Measurements from ENCODE around the gene VPS35L.

Gene VPS35L

DNA sequence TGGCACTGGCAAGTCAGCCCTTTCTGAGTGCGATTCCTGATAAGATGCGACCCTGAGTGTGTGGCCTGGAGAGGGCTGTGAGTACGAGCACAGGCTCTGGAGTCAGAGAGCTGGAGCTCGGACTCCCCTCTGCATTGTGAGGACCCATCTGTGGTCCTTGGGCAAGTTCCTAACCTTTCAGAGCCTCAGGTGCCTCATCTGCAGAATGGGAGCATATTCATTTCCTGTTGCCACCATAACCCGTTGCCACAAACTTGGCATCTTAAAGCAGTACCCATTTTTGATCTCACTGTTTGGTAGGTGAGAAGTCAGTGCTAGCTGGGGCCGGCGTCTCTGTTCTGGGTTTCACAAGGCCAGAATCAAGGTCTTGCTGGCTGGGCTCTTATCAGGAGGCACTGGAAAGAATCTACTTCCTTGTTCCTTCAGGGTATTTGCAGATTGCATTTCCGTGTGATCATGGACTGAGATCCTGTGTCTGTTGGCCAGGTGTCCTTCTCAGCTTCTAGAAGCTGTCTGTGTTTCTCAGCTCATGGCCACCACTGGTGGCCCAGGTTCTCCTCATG is 142.3 kb downstream of the VPS35L start:
- TF ChIP-seq CTCF (IDR thresholded peaks at IDR 0.05; ENCODE audit: insufficient read depth, low read depth, low read length, missing control alignments): no peak
- no peak for DNase-seq (ENCODE audit: low read depth)
- no peak overlapping the region for H3K4me3 ChIP-seq (ENCODE audit: low read depth, low read length)

DNA sequence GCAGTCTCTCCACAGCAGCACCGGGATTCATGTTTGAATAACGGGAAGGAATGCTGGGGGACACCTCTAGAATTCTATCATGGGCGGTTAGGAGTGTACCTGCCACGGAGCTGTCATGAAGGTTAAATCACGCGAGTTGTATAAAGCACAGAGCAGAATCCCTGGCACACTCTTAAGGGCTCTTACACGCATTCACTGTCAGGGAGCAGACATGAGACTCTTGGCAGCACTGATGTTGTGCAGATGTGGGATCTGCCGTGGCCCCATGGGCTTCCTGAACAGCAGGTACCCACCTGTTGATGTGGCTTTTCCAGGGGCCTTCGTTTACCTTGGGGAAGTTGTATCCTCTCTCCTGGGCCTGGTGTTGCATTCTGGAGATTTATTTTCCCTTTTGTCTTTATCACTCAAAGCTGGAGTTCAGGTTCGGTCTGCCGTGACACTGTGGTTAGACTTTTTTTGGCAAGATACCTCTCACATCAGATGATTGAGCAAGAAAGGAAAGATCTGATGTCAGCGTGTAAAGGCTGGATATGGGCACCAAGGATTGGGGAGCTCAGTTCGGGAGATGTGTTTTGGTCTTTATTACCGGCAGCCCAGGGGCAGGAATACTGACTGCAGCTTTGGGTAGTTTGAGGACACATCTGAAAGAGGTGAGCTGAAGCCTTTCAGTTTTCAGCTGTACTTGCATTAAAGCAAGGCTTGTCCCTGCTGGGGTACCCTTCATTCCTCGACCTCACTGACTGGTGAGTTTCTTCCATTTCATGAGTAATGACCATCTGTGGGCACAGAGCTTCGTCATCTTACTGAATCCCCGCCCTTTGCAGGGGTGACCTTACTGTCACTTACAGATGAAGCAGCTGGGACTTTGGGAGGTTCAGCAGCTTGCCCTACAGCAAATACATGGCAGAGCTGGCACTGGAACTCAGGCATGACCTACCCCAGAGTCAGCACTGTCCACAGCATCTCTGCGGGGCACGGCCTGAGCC is 143.3 kb downstream of the VPS35L start:
- no peak for TF ChIP-seq CTCF (IDR thresholded peaks at IDR 0.05; ENCODE audit: insufficient read depth, low read depth, low read length, missing control alignments)
- DNase-seq (ENCODE audit: low read depth): no peak
- no peak overlapping the region for H3K4me3 ChIP-seq (ENCODE audit: low read depth, low read length)

- TF ChIP-seq CTCF (IDR thresholded peaks at IDR 0.05; ENCODE audit: insufficient read depth, low read depth, low read length, missing control alignments): no peak
- DNase-seq (ENCODE audit: low read depth): no peak
These were observed 144.0 kb downstream of the VPS35L start for GRCh38 chr16:19699472-19699871.

GRCh38 chr16:19700319-19700781 is 144.8 kb downstream of the VPS35L start:
- H3K4me3 ChIP-seq (ENCODE audit: low read depth, low read length): no peak overlapping the region
- no peak for DNase-seq (ENCODE audit: low read depth)
- TF ChIP-seq CTCF (IDR thresholded peaks at IDR 0.05; ENCODE audit: insufficient read depth, low read depth, low read length, missing control alignments): no peak

More at GRCh38 chr16:19699472-19699871, 144.0 kb downstream of the VPS35L start:
- no peak overlapping the region for H3K4me3 ChIP-seq (ENCODE audit: low read depth, low read length)

DNA sequence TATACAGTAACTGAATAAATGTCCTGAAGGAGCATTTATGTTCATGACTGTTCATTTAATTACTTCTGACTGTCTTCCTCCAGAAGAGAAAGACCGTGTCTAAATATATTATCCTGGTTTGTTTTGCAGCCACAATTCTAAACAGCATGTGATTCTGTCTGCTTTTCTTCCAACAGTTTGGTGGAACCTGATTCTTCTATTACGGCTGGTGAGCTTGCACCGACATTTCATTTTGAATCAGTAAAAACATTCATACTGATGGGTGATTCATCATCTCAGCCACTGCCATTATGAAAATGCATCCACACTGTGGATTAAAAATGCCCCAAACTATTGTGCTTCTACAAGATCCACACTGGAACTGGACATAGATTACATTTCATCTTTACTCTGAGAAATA is 145.6 kb downstream of the VPS35L start:
- no peak overlapping the region for H3K4me3 ChIP-seq (ENCODE audit: low read depth, low read length)
- DNase-seq (ENCODE audit: low read depth): no peak
- TF ChIP-seq CTCF (IDR thresholded peaks at IDR 0.05; ENCODE audit: insufficient read depth, low read depth, low read length, missing control alignments): no peak

DNA sequence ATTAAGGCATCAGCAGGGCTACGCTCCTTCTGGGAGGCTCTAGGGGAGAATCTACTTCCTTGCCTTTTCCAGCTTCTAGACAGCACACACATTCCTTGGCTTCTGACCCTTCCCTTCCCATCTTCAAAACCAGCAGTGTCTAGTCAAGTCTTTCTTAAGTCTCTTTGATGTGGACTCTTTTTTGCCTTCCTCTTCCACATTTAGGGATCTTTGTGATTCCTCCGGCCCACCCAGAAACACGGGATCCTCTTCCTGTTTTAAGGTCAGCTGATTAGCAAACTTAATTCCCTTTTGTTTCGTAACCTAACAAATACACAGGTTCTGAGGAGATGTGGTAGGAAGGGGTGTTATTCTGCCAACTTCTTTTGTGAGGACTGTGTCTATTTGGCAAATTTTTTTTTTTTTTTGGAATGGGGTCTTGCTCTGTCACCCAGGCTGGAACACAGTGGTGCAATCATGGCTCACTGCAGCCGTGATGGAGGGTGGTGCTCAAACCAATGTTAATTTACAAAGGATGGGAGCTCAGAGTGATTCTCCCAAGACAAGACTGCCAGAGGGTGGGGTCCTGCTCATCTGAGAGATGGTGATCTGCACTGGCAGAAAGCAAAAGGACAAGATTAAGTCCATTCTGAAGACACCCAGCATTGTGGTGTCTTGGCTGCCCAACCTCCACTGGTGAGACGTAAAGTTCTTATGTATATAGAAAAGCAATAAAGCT is 147.8 kb downstream of the VPS35L start:
- no peak for TF ChIP-seq CTCF (IDR thresholded peaks at IDR 0.05; ENCODE audit: insufficient read depth, low read depth, low read length, missing control alignments)
- H3K4me3 ChIP-seq (ENCODE audit: low read depth, low read length): no peak overlapping the region
- DNase-seq (ENCODE audit: low read depth): no peak

All from GM12865 (cell line).